Kidney (tissue), 14 donors: ENCODE data around the gene PCDH1. TPM values are rescaled to one million over a fixed set of nuclear protein-coding genes. Genes with fewer than 3 reads are reported as not detected.

Experiments
- DNase-seq, 5 donors: peaks; one replicate each; pipeline ENCODE4 v3.0.0-alpha.2; 2013 to 2020
- FAIRE-seq: peaks from 2 replicates; lab custom pipeline; 2012; peaks lifted over from hg19 to GRCh38; lab: Jason Lieb, UNC
- H3K27ac ChIP-seq, 2 donors: one replicate each; pipeline ENCODE4 v1.7.0; 2013; ENCODE audit warnings: low read depth in 2 of 2, low read length in 2 of 2, inconsistent platforms in 1 of 2
- H3K27me3 ChIP-seq: one replicate; pipeline ENCODE4 v1.7.1; 2013; ENCODE audit warnings: low read length, inconsistent platforms; ENCODE audit not compliant: control insufficient read depth, insufficient read depth
- H3K36me3 ChIP-seq, 3 donors: one replicate each; pipeline versions ENCODE4 v1.7.0 to v1.7.1; 2013; ENCODE audit warnings: low read length in 3 of 3, control low read depth in 1 of 3, inconsistent platforms in 1 of 3; ENCODE audit not compliant: insufficient read depth in 3 of 3, control insufficient read depth in 2 of 3
- H3K4me1 ChIP-seq, 3 donors: one replicate each; pipeline versions ENCODE4 v1.7.0 to v1.7.1; 2013; ENCODE audit warnings: low read length in 3 of 3, inconsistent platforms in 1 of 3, low read depth in 1 of 3; ENCODE audit not compliant: control insufficient read depth in 2 of 3, insufficient read depth in 2 of 3
- H3K4me3 ChIP-seq, 3 donors: one replicate each; pipeline versions ENCODE4 v1.7.0 to v1.8.1; 2013; ENCODE audit warnings: low read length in 3 of 3, control low read depth in 1 of 3, inconsistent platforms in 1 of 3
- H3K9ac ChIP-seq, 3 donors: one replicate each; pipeline versions ENCODE4 v1.7.0 to v1.7.1; 2013; ENCODE audit warnings: low read length in 3 of 3, control low read depth in 1 of 3, inconsistent platforms in 1 of 3
- H3K9me3 ChIP-seq, 3 donors: one replicate each; pipeline versions ENCODE4 v1.7.0 to v1.7.1; 2013; ENCODE audit warnings: low read length in 3 of 3, control low read depth in 1 of 3, inconsistent platforms in 1 of 3; ENCODE audit not compliant: control insufficient read depth in 2 of 3, insufficient read depth in 1 of 3
- intact Hi-C: fragments of 100-400 bp; cut with DNase I; formaldehyde crosslinking; loops from one replicate; pipeline ENCODE4 v1.11.1; 2022
- polyA plus RNA-seq: library from polyadenylated mRNA; stranded (reverse); fragments of 350-450 nt; fragmentation: Illumina TruSeq; extraction: RNeasy Lipid Tissue Mini Kit (QIAGEN cat#74804); gene quantifications from one replicate; pipeline ENCODE4 v1.2.3, GENCODE V29; 2014; ENCODE audit warnings: low read depth, low replicate concordance; ENCODE audit not compliant: insufficient read depth
- total RNA-seq: library from RNA; stranded (reverse); fragmentation: NEBNext Ultra II Directional; extraction: Animal tissue kit (Norgen Biotek cat#: 25700); gene quantifications from one replicate; pipeline ENCODE4 v1.2.1, GENCODE V29; 2021
- TF ChIP-seq, protein P1 (sequence below): IDR thresholded peaks from 3 replicates; pipeline ENCODE4 v1.5.1; 2012; ENCODE audit warnings: mild to moderate bottlenecking, moderate library complexity, borderline replicate concordance; ENCODE audit not compliant: insufficient read depth; ENCODE audit errors: extremely low read depth
- donor health status: control.
- donor health status: control.
- donor health status: control.
- donor health status: control.
- donor health status: control.
- donor health status: DM: yes; HTN: yes; CAD: no.
- donor health status: Normal renal cell carcinoma (clear cell type).

The PCDH1 gene
- total and polyA plus RNA-seq, 2 donors from 2014 or later: 37.3 to 147 TPM

DNA sequence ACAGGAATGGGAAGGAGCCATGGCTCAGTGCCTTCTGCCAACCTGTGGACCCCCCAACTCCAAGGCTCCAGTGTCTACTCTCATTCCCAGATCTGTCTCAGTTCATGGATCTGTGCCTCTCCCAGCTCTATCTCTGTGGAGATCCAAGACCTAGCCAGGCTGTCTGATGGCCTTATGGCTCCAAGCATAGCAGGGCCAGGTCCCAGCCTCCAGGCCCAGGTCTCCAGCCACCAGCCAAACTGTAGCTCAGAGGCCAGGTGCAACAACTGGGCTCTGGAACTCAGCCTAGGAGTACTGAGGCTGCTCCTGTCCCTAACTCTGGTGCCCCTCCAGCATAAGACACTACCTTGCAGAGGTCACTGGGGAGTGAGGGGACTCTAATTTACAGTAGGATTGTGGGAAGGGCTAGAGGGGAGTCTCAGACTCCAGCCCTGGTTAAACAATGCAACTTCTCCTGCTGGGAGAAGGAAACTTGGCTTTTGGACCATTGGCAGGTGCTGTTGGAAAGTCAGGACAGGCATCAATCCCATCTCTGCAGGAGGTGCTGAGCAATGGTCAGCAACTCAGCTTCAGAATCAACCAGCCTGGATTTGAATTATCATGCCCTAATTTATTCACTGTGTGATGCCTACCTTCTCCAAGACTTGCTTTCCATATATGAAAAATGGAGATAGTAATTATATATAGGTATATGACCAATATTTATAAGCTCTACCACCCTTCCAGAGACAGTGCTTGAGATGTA lies 63.0 kb downstream of the PCDH1 start:
- Histone ChIP-seq H3K4me3 (no peak overlapping the region), H3K9ac (no peak overlapping the region), H3K27ac (no peak overlapping the region), H3K4me1 (no peaks in the 10 kb centered on the region), H3K27me3 (no peaks in the 10 kb centered on the region), H3K36me3 (no peaks in the 10 kb centered on the region), H3K9me3 (no peaks in the 10 kb centered on the region)
- FAIRE-seq (no peak), DNase-seq (no peak)
- intact Hi-C loops: no loop called here
- TF ChIP-seq, protein P1, sequence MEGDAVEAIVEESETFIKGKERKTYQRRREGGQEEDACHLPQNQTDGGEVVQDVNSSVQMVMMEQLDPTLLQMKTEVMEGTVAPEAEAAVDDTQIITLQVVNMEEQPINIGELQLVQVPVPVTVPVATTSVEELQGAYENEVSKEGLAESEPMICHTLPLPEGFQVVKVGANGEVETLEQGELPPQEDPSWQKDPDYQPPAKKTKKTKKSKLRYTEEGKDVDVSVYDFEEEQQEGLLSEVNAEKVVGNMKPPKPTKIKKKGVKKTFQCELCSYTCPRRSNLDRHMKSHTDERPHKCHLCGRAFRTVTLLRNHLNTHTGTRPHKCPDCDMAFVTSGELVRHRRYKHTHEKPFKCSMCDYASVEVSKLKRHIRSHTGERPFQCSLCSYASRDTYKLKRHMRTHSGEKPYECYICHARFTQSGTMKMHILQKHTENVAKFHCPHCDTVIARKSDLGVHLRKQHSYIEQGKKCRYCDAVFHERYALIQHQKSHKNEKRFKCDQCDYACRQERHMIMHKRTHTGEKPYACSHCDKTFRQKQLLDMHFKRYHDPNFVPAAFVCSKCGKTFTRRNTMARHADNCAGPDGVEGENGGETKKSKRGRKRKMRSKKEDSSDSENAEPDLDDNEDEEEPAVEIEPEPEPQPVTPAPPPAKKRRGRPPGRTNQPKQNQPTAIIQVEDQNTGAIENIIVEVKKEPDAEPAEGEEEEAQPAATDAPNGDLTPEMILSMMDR: no peak

DNA sequence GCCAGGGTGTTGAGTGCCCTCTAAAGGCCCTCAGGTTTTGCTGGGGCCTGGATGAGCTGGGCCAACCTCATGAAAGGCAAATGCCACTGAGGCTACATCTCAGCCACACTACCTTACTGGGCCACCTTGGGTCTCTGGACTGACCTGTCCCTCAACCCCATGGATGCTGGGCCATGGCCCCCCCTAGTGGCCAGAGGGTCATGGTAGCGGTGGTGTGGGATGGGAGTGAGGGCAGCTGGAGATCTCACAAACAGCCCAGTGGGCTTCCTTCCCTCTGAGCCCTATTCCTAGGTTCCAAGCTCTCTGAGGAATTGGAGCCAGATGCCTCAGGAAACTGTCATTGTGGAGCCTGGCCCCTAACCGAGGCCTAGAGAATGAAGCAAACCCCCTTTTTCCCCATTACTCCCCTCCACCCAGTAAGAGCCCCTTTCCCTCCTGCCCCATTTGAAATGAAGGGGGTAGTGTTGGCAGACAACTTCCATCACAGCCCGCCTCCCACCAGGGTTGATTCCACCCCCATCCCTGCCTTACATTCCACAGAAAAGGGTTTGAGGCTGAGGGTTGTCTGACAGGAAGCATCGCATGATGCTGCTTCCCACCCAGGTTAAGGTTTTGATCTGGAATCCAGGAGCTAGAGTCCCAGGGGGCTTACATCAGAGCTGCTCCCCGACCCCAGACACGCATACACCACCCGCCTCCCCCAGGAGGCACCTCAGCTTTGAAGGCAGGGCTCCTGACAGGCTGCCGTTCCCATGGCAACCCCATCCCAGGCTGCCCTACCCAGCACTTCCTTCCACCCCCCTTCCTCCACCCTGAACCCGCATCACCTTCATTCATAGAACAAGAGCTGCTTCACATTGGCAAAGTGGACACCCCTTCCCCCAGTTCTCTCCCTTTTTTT lies 63.9 kb downstream of the PCDH1 start:
- H3K27me3 ChIP-seq: no peaks in the 10 kb centered on the region
- DNase-seq: peak in 4 of 5 donors; percentile 51 to 71 (median 62)
- H3K9ac ChIP-seq: no peak overlapping the region
- TF ChIP-seq, protein P1: peak; percentile 60
- intact Hi-C loops: no loop called here
- H3K36me3 ChIP-seq: no peaks in the 10 kb centered on the region
- no peak overlapping the region for H3K27ac ChIP-seq
- no peaks in the 10 kb centered on the region for H3K4me1 ChIP-seq
- H3K4me3 ChIP-seq: no peak overlapping the region
- H3K9me3 ChIP-seq: no peaks in the 10 kb centered on the region
- FAIRE-seq: no peak

DNA sequence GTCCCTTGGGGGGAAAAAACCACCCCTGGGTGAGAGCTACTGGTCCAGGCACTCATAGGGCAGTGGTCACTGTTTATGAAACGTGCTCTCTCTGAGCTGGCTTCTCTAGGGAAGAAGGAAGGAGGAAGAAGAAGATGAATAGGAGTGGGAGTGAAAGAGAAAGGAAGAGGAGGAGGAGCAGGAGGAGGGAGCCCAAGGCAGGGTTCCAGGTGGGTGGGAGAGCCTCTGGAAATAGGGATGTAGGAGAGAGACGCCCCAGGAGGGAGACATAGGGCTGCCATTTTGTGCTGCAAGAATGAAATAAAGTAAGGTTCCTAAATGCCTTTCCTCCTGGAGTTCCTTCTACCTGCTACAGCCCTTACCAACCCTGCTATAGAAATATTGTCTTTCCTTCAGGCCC lies 65.7 kb downstream of the PCDH1 start:
- no peak for DNase-seq
- H3K4me1 ChIP-seq: no peaks in the 10 kb centered on the region
- no peak overlapping the region for H3K9ac ChIP-seq
- no peak overlapping the region for H3K27ac ChIP-seq
- no peak for FAIRE-seq
- H3K4me3 ChIP-seq: no peak overlapping the region
- no peaks in the 10 kb centered on the region for H3K9me3 ChIP-seq
- TF ChIP-seq, protein P1: no peak
- peaks cover 0 to 4% (median 0%) of the 10 kb centered on the region in 3 donors for H3K36me3 ChIP-seq
- H3K27me3 ChIP-seq: no peaks in the 10 kb centered on the region
- intact Hi-C loops: no loop called here
